OCI-LY7 (cell line): ENCODE data around the gene ATP6V0B. TPM values are rescaled to one million over a fixed set of nuclear protein-coding genes. Genes with fewer than 3 reads are reported as not detected.
A peak's percentile ranks its signal among the peaks of the same experiment; 100 is the strongest.

ENCODE experiments used
- BruUV-seq: library from RNA; stranded (reverse); fragments of 400-500 nt; replicated peaks from 2 replicates; lab custom pipeline; 2021; lab: Mats Ljungman, UMichigan
- CTCF ChIA-PET: fragments of 300-600 bp; sonication (Branson Sonifier 250); formaldehyde crosslinking; loops from one replicate; lab custom pipeline; 2022; ENCODE audit warnings: antibody characterized with exemption; ENCODE audit not compliant: unreplicated experiment; lab: Charles Lee
- POLR2A ChIA-PET: fragments of 300-600 bp; sonication (Branson Sonifier 250); formaldehyde crosslinking; loops from one replicate; lab custom pipeline; 2022; ENCODE audit warnings: antibody characterized with exemption; lab: Charles Lee
- DNase-seq: peaks from one replicate; pipeline ENCODE4 v3.0.0-alpha.2; 2015; ENCODE audit warnings: low spot score
- H2AFZ ChIP-seq: fragments of 200-600 bp; sonication (generic), shearing (Covaris generic); 2 replicates; pipeline ENCODE4 v1.6.1; 2014; ENCODE audit warnings: mild to moderate bottlenecking, antibody characterized with exemption, low read length, moderate library complexity
- H3K27ac ChIP-seq: fragments of 200-600 bp; sonication (generic); 2 replicates; pipeline ENCODE4 v1.5.1; 2014; ENCODE audit warnings: mixed run types, low read depth, mild to moderate bottlenecking, moderate library complexity, low read length, inconsistent platforms; ENCODE audit not compliant: poor library complexity, severe bottlenecking
- H3K36me3 ChIP-seq: fragments of 200-600 bp; sonication (generic); 2 replicates; pipeline ENCODE4 v1.6.1; 2014; ENCODE audit warnings: mild to moderate bottlenecking, antibody characterized with exemption, low read length, moderate library complexity, mixed read lengths; ENCODE audit not compliant: insufficient read depth
- H3K4me1 ChIP-seq: fragments of 200-600 bp; sonication (generic); 2 replicates; pipeline ENCODE4 v1.5.1; 2014; ENCODE audit warnings: mild to moderate bottlenecking, low read length; ENCODE audit not compliant: insufficient read depth, poor library complexity, severe bottlenecking
- H3K4me2 ChIP-seq: fragments of 200-600 bp; sonication (generic); 2 replicates; pipeline ENCODE4 v1.6.1; 2014; ENCODE audit warnings: mild to moderate bottlenecking, low read length
- H3K4me3 ChIP-seq: fragments of 200-600 bp; sonication (generic); 2 replicates; pipeline ENCODE4 v1.5.1; 2014; ENCODE audit warnings: mild to moderate bottlenecking, low read depth, low read length; ENCODE audit not compliant: poor library complexity, severe bottlenecking
- H3K79me2 ChIP-seq: fragments of 200-600 bp; sonication (generic); 2 replicates; pipeline ENCODE4 v1.6.1; 2016; ENCODE audit warnings: low read depth, mild to moderate bottlenecking, low read length, moderate library complexity, mixed read lengths; ENCODE audit not compliant: insufficient read depth
- H3K9me2 ChIP-seq: fragments of 200-600 bp; sonication (generic); 2 replicates; pipeline ENCODE4 v1.6.1; 2016; ENCODE audit warnings: mild to moderate bottlenecking, low read length, mixed read lengths; ENCODE audit not compliant: insufficient read depth
- H3K9me3 ChIP-seq: fragments of 200-600 bp; sonication (generic); 2 replicates; pipeline ENCODE4 v1.6.1; 2014; ENCODE audit warnings: mild to moderate bottlenecking, mixed run types, low read length, mixed read lengths
- H4K20me1 ChIP-seq: fragments of 200-600 bp; sonication (generic); 2 replicates; pipeline ENCODE4 v1.6.1; 2014; ENCODE audit warnings: mild to moderate bottlenecking, antibody characterized with exemption, low read length, moderate library complexity, mixed read lengths; ENCODE audit not compliant: insufficient read depth
- EZH2phosphoT487 ChIP-seq: fragments of 200-600 bp; sonication (generic); IDR thresholded peaks from 2 replicates; pipeline ENCODE4 v1.6.1; 2018; ENCODE audit warnings: low read depth, borderline replicate concordance, mild to moderate bottlenecking, mixed run types, antibody characterized with exemption, low read length, moderate library complexity, mixed read lengths
- intact Hi-C: fragments of 100-400 bp; cut with micrococcal nuclease; formaldehyde crosslinking; loops from one replicate; pipeline ENCODE4 v1.10.0; 2022; ENCODE audit not compliant: unreplicated experiment
- total RNA-seq, 2 experiments: library from RNA; depleted of rRNA in 1 of 2; stranded (reverse); fragments of >200 nt in 1 of 2; shearing (Covaris generic) in 1 of 2; gene quantifications; 2 replicates each; pipeline ENCODE4 v1.2.3, GENCODE V29; 2014 to 2022
- TF ChIP-seq, protein P1 (sequence below): fragments of 200-600 bp; sonication (generic); conservative IDR thresholded peaks from 2 replicates; pipeline ENCODE4 v1.5.1; 2014; ENCODE audit warnings: mild to moderate bottlenecking, antibody characterized with exemption, low read length, moderate library complexity, mixed read lengths

The ATP6V0B gene
- total RNA-seq, 2 experiments from 2014 or later, result 68.4 to 97.1 TPM

DNA sequence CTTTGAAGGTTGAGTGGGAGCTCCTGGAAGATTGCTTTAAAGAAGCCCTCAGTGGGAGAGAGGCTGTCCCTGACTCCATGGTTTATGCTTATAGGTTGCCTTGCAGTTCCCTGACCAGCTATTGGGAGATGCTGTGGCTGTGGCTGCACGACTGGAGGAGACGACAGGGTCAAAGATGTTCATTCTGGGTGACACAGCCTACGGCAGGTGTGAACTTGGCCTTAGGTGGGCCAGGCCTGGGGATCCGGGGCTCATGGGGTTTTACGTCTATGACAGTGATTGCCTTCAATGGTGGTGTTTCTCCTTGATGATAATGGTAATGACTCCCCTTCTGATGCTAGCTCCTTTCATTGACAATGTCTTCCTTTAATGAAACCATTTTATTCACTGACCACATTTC, 4.3 kb upstream of the ATP6V0B start:
- H3K4me1 ChIP-seq, result peaks cover 16% of the 10 kb centered on the region
- H3K36me3 ChIP-seq, result peaks cover 27% of the 10 kb centered on the region
- H3K9me2 ChIP-seq, result no peaks in the 10 kb centered on the region
- no peaks in the 10 kb centered on the region for H4K20me1 ChIP-seq
- no peak overlapping the region for H3K27ac ChIP-seq
- intact Hi-C loops, result no loop called here
- H3K9me3 ChIP-seq, result no peaks in the 10 kb centered on the region
- peak overlapping the region; percentile 98 for H3K4me2 ChIP-seq
- CTCF ChIA-PET, result interaction anchor here (0.6 to 1.0 kb wide), 2 partner anchors 77 to 1027 kb away, joined by 3 read pairs; no protein-coding TSS in a partner anchor
- peaks cover 10% of the 10 kb centered on the region; the same call in 1 of the 2 replicates for H3K79me2 ChIP-seq
- H3K4me3 ChIP-seq, result peak overlapping the region; percentile 89
- DNase-seq, result no peak
- peak overlapping the region; percentile 67; the same call in 1 of the 2 replicates for H2AFZ ChIP-seq
- TF ChIP-seq EZH2phosphoT487, result no peak
- TF ChIP-seq, protein P1, sequence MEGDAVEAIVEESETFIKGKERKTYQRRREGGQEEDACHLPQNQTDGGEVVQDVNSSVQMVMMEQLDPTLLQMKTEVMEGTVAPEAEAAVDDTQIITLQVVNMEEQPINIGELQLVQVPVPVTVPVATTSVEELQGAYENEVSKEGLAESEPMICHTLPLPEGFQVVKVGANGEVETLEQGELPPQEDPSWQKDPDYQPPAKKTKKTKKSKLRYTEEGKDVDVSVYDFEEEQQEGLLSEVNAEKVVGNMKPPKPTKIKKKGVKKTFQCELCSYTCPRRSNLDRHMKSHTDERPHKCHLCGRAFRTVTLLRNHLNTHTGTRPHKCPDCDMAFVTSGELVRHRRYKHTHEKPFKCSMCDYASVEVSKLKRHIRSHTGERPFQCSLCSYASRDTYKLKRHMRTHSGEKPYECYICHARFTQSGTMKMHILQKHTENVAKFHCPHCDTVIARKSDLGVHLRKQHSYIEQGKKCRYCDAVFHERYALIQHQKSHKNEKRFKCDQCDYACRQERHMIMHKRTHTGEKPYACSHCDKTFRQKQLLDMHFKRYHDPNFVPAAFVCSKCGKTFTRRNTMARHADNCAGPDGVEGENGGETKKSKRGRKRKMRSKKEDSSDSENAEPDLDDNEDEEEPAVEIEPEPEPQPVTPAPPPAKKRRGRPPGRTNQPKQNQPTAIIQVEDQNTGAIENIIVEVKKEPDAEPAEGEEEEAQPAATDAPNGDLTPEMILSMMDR, result no peak
- no TSS peak for BruUV-seq
- POLR2A ChIA-PET, result interaction anchor here (0.6 to 1.1 kb wide), 6 partner anchors 18 to 1690 kb away, joined by 3 to 4 read pairs (median 3); no protein-coding TSS in a partner anchor

DNA sequence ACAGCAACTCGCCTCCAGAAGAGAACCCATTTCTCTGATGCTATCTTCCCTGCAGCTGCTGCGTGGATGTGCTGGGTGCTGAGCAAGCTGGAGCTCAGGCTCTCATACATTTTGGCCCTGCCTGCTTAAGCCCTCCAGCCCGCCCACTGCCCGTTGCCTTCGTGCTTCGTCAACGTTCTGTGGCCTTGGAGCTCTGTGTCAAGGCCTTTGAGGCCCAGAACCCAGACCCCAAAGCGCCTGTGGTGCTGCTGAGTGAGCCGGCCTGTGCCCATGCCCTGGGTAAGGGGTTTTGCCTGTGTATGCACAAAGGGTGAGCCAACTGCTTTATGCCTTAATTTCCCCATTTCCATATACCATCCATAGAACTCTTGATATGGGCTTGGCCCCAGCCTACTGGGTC, 3.8 kb upstream of the ATP6V0B start:
- no TSS peak for BruUV-seq
- Histone ChIP-seq H3K9me2 (no peaks in the 10 kb centered on the region), H4K20me1 (0 out of 2 replicates have a peak, but pooled peaks cover 3% of the 10 kb centered on the region), H3K4me3 (peak overlapping the region; percentile 89), H3K79me2 (peaks cover 10% of the 10 kb centered on the region; the same call in 1 of the 2 replicates), H3K27ac (no peak overlapping the region), H3K36me3 (peaks cover 27% of the 10 kb centered on the region), H2AFZ (no peak overlapping the region), H3K4me2 (peak overlapping the region; percentile 98), H3K9me3 (no peaks in the 10 kb centered on the region), H3K4me1 (peaks cover 19% of the 10 kb centered on the region)
- intact Hi-C loops, result no loop called here
- TF ChIP-seq, protein P1, result no peak
- no peak for TF ChIP-seq EZH2phosphoT487
- ChIA-PET CTCF (no interaction called here), POLR2A (interaction anchor here (0.6 to 1.1 kb wide), 4 partner anchors 17 to 1690 kb away, joined by 3 to 4 read pairs (median 4); no protein-coding TSS in a partner anchor)
- no peak for DNase-seq

- CTCF ChIA-PET, result no interaction called here
- no peaks in the 10 kb centered on the region for H3K9me2 ChIP-seq
- no peaks in the 10 kb centered on the region for H3K9me3 ChIP-seq
- peak overlapping the region; percentile 89 for H3K4me3 ChIP-seq
- H3K27ac ChIP-seq, result no peak overlapping the region
- peaks cover 10% of the 10 kb centered on the region; the same call in 1 of the 2 replicates for H3K79me2 ChIP-seq
- POLR2A ChIA-PET, result interaction anchor here (0.6 kb wide), 1 partner anchor 1689 kb away, joined by 3 read pairs; no protein-coding TSS in a partner anchor
- TF ChIP-seq, protein P1, result no peak
- TF ChIP-seq EZH2phosphoT487, result no peak
- H3K36me3 ChIP-seq, result peaks cover 33% of the 10 kb centered on the region
- H3K4me1 ChIP-seq, result peaks cover 24% of the 10 kb centered on the region
- peak overlapping the region; percentile 98 for H3K4me2 ChIP-seq
- H2AFZ ChIP-seq, result no peak overlapping the region
- 0 out of 2 replicates have a peak, but pooled peaks cover 9% of the 10 kb centered on the region for H4K20me1 ChIP-seq
- intact Hi-C loops, result no loop called here
- DNase-seq, result no peak
- BruUV-seq, result no TSS peak
Measured at GRCh38 chr1:43971336-43971980, 3.3 kb upstream of the ATP6V0B start.
